Hematopoietic multipotent progenitor cell treated with erythropoietin and hydrocortisone succinate and interleukin-3 and kit ligand, for 15 days (in vitro differentiated cells): ENCODE results near the gene ARRDC5.
"Not testable (repeated sequence)": the region's sequence is repeated elsewhere in the genome, so short reads cannot be mapped to it uniquely, and the experiment has no call there.

ENCODE experiments used
- DNase-seq: peaks from one replicate; pipeline ENCODE4 v3.0.0-alpha.2; 2015; ENCODE audit warnings: low spot score

ARRDC5 gene

GRCh38 chr19:4909897-4910593 lies 7.3 kb upstream of the ARRDC5 start:
- peak; percentile 93 for DNase-seq

- peak; percentile 48 for DNase-seq
Observed at GRCh38 chr19:4909156-4909896, 6.6 kb upstream of the ARRDC5 start, which contains the start of gene UHRF1. Gene UHRF1 (plus strand): TSS chr19:4909501. CDS start chr19:4910886, 1,385 bp downstream.

- no peak for DNase-seq
Observed at GRCh38 chr19:4908781-4909155, 6.1 kb upstream of the ARRDC5 start.

- no peak for DNase-seq
Observed at GRCh38 chr19:4908360-4908759, 5.7 kb upstream of the ARRDC5 start.

GRCh38 chr19:4906963-4907362 lies 4.3 kb upstream of the ARRDC5 start:
- no peak for DNase-seq

GRCh38 chr19:4904481-4904880 lies 1.8 kb upstream of the ARRDC5 start:
- DNase-seq: no peak

GRCh38 chr19:4900879-4901278 lies 1.8 kb downstream of the ARRDC5 start:
- not testable (repeated sequence) for DNase-seq

GRCh38 chr19:4897146-4897545 lies 5.5 kb downstream of the ARRDC5 start:
- no peak for DNase-seq

- no peak for DNase-seq
Observed at GRCh38 chr19:4896372-4896771, 6.3 kb downstream of the ARRDC5 start.

- not testable (repeated sequence) for DNase-seq
Observed at GRCh38 chr19:4892962-4893361, 9.7 kb downstream of the ARRDC5 start.

- DNase-seq: no peak
Observed at GRCh38 chr19:4891066-4891465, 11.6 kb downstream of the ARRDC5 start.

GRCh38 chr19:4889034-4889815 lies 13.5 kb downstream of the ARRDC5 start:
- no peak for DNase-seq

- DNase-seq: not testable (repeated sequence)
Observed at GRCh38 chr19:4887803-4888202, 14.9 kb downstream of the ARRDC5 start.

- DNase-seq: not testable (repeated sequence)
Observed at GRCh38 chr19:4884993-4885392, 17.7 kb downstream of the ARRDC5 start.

- DNase-seq: not testable (repeated sequence)
Observed at GRCh38 chr19:4882874-4883273, 19.8 kb downstream of the ARRDC5 start.

- no peak for DNase-seq
Observed at GRCh38 chr19:4879041-4879440, 23.7 kb downstream of the ARRDC5 start.

GRCh38 chr19:4878491-4878968 lies 24.2 kb downstream of the ARRDC5 start:
- DNase-seq: no peak

- no peak for DNase-seq
Observed at GRCh38 chr19:4877753-4878490, 24.8 kb downstream of the ARRDC5 start.

- no peak for DNase-seq
Observed at GRCh38 chr19:4873930-4874329, 28.8 kb downstream of the ARRDC5 start.

GRCh38 chr19:4871711-4872110 lies 31.0 kb downstream of the ARRDC5 start:
- no peak for DNase-seq

- no peak for DNase-seq
Observed at GRCh38 chr19:4870025-4870700, 32.5 kb downstream of the ARRDC5 start.
